Measurements from ENCODE around the gene ZFPL1. TPM values are rescaled to one million over a fixed set of nuclear protein-coding genes. Genes with fewer than 3 reads are reported as not detected.
A peak's percentile ranks its signal among the peaks of the same experiment; 100 is the strongest.

Gene ZFPL1
- total and polyA plus RNA-seq, 9 of the 15 experiments (the other 6 are each of a cell fraction or from before 2014, with no cell fraction given): 3.7 to 37.5 (median 22.7) TPM

DNA sequence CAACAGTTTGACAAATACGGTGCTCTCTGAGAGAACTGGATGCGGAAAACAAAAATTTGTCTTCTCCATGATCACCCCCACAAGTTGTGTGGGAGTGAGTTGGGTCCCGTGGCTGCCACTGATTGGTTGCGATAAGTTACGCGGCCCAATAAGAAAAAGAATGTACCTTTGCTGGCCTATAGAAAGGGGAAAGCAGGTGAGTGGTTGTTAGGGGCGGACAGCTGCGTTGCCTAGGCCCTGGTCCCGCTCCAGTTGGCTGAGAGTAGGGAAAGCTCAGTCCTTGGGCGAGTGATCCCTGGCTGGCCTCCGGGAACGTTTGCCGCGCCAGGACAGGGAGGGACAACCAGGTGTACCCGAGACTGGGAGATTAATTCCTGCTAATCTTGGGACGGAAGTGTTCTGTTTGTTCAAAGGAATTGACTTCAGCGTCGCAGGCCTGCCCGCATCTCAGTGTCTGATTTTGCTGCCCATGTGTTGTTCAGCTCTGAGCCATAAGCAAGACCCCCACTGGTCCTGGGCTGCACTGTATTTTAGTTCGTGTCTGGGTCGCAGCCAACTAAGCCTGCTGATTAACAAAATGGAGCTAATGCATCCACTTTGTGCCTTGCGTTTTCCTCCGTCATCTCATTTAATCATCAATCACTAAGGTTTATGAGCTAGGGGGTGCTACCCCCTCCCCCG is 51.1 kb downstream of the ZFPL1 start (continued):
- TF ChIP-seq, protein P1, sequence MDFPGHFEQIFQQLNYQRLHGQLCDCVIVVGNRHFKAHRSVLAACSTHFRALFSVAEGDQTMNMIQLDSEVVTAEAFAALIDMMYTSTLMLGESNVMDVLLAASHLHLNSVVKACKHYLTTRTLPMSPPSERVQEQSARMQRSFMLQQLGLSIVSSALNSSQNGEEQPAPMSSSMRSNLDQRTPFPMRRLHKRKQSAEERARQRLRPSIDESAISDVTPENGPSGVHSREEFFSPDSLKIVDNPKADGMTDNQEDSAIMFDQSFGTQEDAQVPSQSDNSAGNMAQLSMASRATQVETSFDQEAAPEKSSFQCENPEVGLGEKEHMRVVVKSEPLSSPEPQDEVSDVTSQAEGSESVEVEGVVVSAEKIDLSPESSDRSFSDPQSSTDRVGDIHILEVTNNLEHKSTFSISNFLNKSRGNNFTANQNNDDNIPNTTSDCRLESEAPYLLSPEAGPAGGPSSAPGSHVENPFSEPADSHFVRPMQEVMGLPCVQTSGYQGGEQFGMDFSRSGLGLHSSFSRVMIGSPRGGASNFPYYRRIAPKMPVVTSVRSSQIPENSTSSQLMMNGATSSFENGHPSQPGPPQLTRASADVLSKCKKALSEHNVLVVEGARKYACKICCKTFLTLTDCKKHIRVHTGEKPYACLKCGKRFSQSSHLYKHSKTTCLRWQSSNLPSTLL (IDR thresholded peaks at IDR 0.05): no peak
- TF ChIP-seq CHD4 (IDR thresholded peaks at IDR 0.05; ENCODE audit: insufficient read depth, insufficient replicate concordance, low read depth, low read length, poor library complexity, severe bottlenecking) (no peak), NR4A1 (CRISPR knock-in tag; IDR thresholded peaks at IDR 0.05) (no peak), NR4A1 (tag; IDR thresholded peaks at IDR 0.05) (0 out of 2 replicates have a peak, but pooled peaks have one; percentile 18), CTBP1 (IDR thresholded peaks at IDR 0.05; ENCODE audit: borderline replicate concordance) (no peak), NFE2L1 (tag; IDR thresholded peaks at IDR 0.05; ENCODE audit: borderline replicate concordance, low read depth) (no peak), ZNF583 (CRISPR knock-in tag; IDR thresholded peaks at IDR 0.05) (no peak), MEIS2 (IDR thresholded peaks at IDR 0.05; ENCODE audit: partially characterized antibody) (peak; percentile 19), RBBP5 (IDR thresholded peaks at IDR 0.05; ENCODE audit: borderline replicate concordance, insufficient read depth, low read length, poor library complexity, severe bottlenecking) (no peak), BHLHE40 (IDR thresholded peaks at IDR 0.05; ENCODE audit: low read length) (peak; percentile 68; the same call in 1 of the 2 replicates), NFYB (IDR thresholded peaks at IDR 0.05; ENCODE audit: extremely low read depth, insufficient read length) (peak; percentile 82), CSDE1 (IDR thresholded peaks at IDR 0.05) (peak in 1 of 2 experiments; percentile 89; a peak in 2 of 4 replicates), HLTF (IDR thresholded peaks at IDR 0.05) (no peak), PPARD (CRISPR knock-in tag; IDR thresholded peaks at IDR 0.05) (no peak), CCNT2 (IDR thresholded peaks at IDR 0.05; ENCODE audit: borderline replicate concordance, extremely low read depth, insufficient read length, low read depth, low read length) (peak; percentile 4), ZBED1 (IDR thresholded peaks at IDR 0.05) (no peak)
- TF ChIP-seq, protein P2, sequence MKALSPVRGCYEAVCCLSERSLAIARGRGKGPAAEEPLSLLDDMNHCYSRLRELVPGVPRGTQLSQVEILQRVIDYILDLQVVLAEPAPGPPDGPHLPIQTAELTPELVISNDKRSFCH (CRISPR knock-in tag; IDR thresholded peaks at IDR 0.05): no peak
- TF ChIP-seq, protein P2 (tag; IDR thresholded peaks at IDR 0.05): 0 out of 2 replicates have a peak, but pooled peaks have one; percentile 34
- TF ChIP-seq, protein P3, sequence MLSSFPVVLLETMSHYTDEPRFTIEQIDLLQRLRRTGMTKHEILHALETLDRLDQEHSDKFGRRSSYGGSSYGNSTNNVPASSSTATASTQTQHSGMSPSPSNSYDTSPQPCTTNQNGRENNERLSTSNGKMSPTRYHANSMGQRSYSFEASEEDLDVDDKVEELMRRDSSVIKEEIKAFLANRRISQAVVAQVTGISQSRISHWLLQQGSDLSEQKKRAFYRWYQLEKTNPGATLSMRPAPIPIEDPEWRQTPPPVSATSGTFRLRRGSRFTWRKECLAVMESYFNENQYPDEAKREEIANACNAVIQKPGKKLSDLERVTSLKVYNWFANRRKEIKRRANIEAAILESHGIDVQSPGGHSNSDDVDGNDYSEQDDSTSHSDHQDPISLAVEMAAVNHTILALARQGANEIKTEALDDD (IDR thresholded peaks at IDR 0.05): no peak
- TF ChIP-seq, protein P4, sequence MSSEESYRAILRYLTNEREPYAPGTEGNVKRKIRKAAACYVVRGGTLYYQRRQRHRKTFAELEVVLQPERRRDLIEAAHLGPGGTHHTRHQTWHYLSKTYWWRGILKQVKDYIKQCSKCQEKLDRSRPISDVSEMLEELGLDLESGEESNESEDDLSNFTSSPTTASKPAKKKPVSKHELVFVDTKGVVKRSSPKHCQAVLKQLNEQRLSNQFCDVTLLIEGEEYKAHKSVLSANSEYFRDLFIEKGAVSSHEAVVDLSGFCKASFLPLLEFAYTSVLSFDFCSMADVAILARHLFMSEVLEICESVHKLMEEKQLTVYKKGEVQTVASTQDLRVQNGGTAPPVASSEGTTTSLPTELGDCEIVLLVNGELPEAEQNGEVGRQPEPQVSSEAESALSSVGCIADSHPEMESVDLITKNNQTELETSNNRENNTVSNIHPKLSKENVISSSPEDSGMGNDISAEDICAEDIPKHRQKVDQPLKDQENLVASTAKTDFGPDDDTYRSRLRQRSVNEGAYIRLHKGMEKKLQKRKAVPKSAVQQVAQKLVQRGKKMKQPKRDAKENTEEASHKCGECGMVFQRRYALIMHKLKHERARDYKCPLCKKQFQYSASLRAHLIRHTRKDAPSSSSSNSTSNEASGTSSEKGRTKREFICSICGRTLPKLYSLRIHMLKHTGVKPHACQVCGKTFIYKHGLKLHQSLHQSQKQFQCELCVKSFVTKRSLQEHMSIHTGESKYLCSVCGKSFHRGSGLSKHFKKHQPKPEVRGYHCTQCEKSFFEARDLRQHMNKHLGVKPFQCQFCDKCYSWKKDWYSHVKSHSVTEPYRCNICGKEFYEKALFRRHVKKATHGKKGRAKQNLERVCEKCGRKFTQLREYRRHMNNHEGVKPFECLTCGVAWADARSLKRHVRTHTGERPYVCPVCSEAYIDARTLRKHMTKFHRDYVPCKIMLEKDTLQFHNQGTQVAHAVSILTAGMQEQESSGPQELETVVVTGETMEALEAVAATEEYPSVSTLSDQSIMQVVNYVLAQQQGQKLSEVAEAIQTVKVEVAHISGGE (CRISPR knock-in tag; IDR thresholded peaks at IDR 0.05): no peak; a peak in 1 of 6 replicates

All from K562 (cell line).